SW 1271 (cell line): ENCODE results near the gene GADD45GIP1.
"Not testable (repeated sequence)": the region's sequence is repeated elsewhere in the genome, so short reads cannot be mapped to it uniquely, and the experiment has no call there.

ENCODE experiments used
- DNase-seq, 2 experiments: peaks; one replicate each; lab custom pipeline; 2025; lab: John Stamatoyannopoulos, UW

Gene GADD45GIP1

GRCh38 chr19:12939975-12940423 lies 17.0 kb downstream of the GADD45GIP1 start:
- no peak for DNase-seq

GRCh38 chr19:12938779-12939601 lies 18.0 kb downstream of the GADD45GIP1 start:
- DNase-seq: no peak

GRCh38 chr19:12937927-12938778 lies 18.9 kb downstream of the GADD45GIP1 start, which contains the start of gene CALR:
Gene CALR (plus strand): TSS chr19:12938609. CDS start chr19:12938680, 71 bp downstream.
- peak; percentile 96 to 99 for DNase-seq

GRCh38 chr19:12937093-12937926 lies 19.7 kb downstream of the GADD45GIP1 start:
- DNase-seq: no peak

GRCh38 chr19:12936582-12936981 lies 20.4 kb downstream of the GADD45GIP1 start:
- no peak for DNase-seq

- DNase-seq: no peak
Measured at GRCh38 chr19:12935071-12935470, 22.0 kb downstream of the GADD45GIP1 start.

- peak; percentile 66 to 88 for DNase-seq
Measured at GRCh38 chr19:12933287-12934072, 23.5 kb downstream of the GADD45GIP1 start, which contains the start of gene FARSA. Gene FARSA (minus strand): TSS chr19:12933711. CDS start chr19:12933696, 15 bp downstream.

- no peak for DNase-seq
Measured at GRCh38 chr19:12932392-12933286, 24.4 kb downstream of the GADD45GIP1 start.

GRCh38 chr19:12930002-12930645 lies 26.9 kb downstream of the GADD45GIP1 start:
- no peak for DNase-seq

- no peak for DNase-seq
Measured at GRCh38 chr19:12924621-12925310, 32.3 kb downstream of the GADD45GIP1 start.

GRCh38 chr19:12922959-12923358 lies 34.1 kb downstream of the GADD45GIP1 start:
- no peak for DNase-seq

- DNase-seq: no peak
Measured at GRCh38 chr19:12921047-12921446, 36.0 kb downstream of the GADD45GIP1 start.

GRCh38 chr19:12918253-12918652 lies 38.8 kb downstream of the GADD45GIP1 start:
- no peak for DNase-seq

GRCh38 chr19:12915860-12916259 lies 41.2 kb downstream of the GADD45GIP1 start:
- not testable (repeated sequence) for DNase-seq

GRCh38 chr19:12913851-12914690 lies 43.0 kb downstream of the GADD45GIP1 start:
- no peak for DNase-seq

- DNase-seq: no peak
Measured at GRCh38 chr19:12913011-12913561, 43.9 kb downstream of the GADD45GIP1 start.

- no peak for DNase-seq
Measured at GRCh38 chr19:12912571-12912970, 44.5 kb downstream of the GADD45GIP1 start.
